HepG2 (cell line): Measurements from ENCODE around the gene TRIM44. TPM values are rescaled to one million over a fixed set of nuclear protein-coding genes. Genes with fewer than 3 reads are reported as not detected.

Experiments used
- ATAC-seq: fragments of 200-7000 bp; cut with Tn5 transposase; 3 replicates; pipeline ENCODE4 v1.9.1; 2020; ENCODE audit warnings: mild to moderate bottlenecking, moderate library complexity
- BruUV-seq: library from RNA; stranded (reverse); fragments of 400-500 nt; replicated peaks from 2 replicates; lab custom pipeline; 2021; lab: Mats Ljungman, UMichigan
- CTCF ChIA-PET: fragments of 300-600 bp; formaldehyde crosslinking; extraction: SDS; loops from one replicate; lab custom pipeline; 2021; ENCODE audit warnings: low total read pairs, inconsistent platforms, low intra/inter-chr PET ratio; lab: Yijun Ruan, JAX
- POLR2A ChIA-PET: fragments of 350-600 bp; sonication (Branson Sonifier 250); formaldehyde crosslinking; loops from one replicate; lab custom pipeline; 2020; ENCODE audit warnings: antibody characterized with exemption, inconsistent platforms; lab: Yijun Ruan, JAX
- DNase-seq: peaks from one replicate; pipeline ENCODE4 v3.0.0-alpha.2; 2015; ENCODE audit warnings: low spot score
- FAIRE-seq: peaks from 3 replicates; lab custom pipeline; 2011; peaks lifted over from hg19 to GRCh38; lab: Jason Lieb, UNC
- H2AFZ ChIP-seq: one replicate; pipeline ENCODE4 v1.6.1; 2011; ENCODE audit warnings: low read length, inconsistent platforms
- H3K27ac ChIP-seq: fragments of 300-600 bp; 3 replicates; pipeline ENCODE4 v1.8.0; 2011; ENCODE audit warnings: mixed run types, mild to moderate bottlenecking, mixed read lengths, low read length, inconsistent platforms; ENCODE audit not compliant: insufficient read depth; ENCODE audit errors: extremely low read length
- H3K27me3 ChIP-seq, 2 experiments: fragments of 200-600 bp in 1 of 2; 2 replicates in 1 of 2; 3 replicates in 1 of 2; pipeline versions ENCODE4 v1.6.0 to v1.8.0; 2011; ENCODE audit warnings: low read length in 2 of 2, mild to moderate bottlenecking in 2 of 2, moderate library complexity in 2 of 2, inconsistent platforms in 1 of 2; ENCODE audit not compliant: insufficient read depth in 2 of 2, control insufficient read depth in 1 of 2
- H3K36me3 ChIP-seq, 2 experiments: fragments of 200-600 bp in 1 of 2; replicated peaks in 1 of 2; 2 replicates in 1 of 2; 3 replicates in 1 of 2; pipeline versions ENCODE4 v1.5.1 to v1.8.0; 2011; ENCODE audit warnings: low read length in 2 of 2, inconsistent platforms in 1 of 2; ENCODE audit not compliant: insufficient read depth in 2 of 2, control insufficient read depth in 1 of 2
- H3K4me1 ChIP-seq: 2 replicates; pipeline ENCODE4 v1.5.1; 2012; ENCODE audit warnings: low read length, inconsistent platforms; ENCODE audit not compliant: insufficient read depth
- H3K4me2 ChIP-seq: 2 replicates; pipeline ENCODE4 v1.6.0; 2011; ENCODE audit warnings: low read depth, low read length, inconsistent platforms
- H3K4me3 ChIP-seq, 3 experiments: fragments of 200-600 bp in 1 of 3; sonication (generic), shearing (Covaris generic) in 1 of 3; replicated peaks in 1 of 3; 2 replicates each; pipeline ENCODE4 v1.5.1; 2011 to 2016; ENCODE audit warnings: low read length in 3 of 3, inconsistent platforms in 2 of 3, low read depth in 2 of 3, mild to moderate bottlenecking in 2 of 3, control low read depth in 1 of 3, mixed read lengths in 1 of 3; ENCODE audit not compliant: insufficient read depth in 1 of 3
- H3K79me2 ChIP-seq: one replicate; pipeline ENCODE4 v1.6.1; 2011; ENCODE audit warnings: low read length, inconsistent platforms; ENCODE audit not compliant: insufficient read depth
- H3K9ac ChIP-seq: 2 replicates; pipeline ENCODE4 v1.6.0; 2011; ENCODE audit warnings: mild to moderate bottlenecking, low read depth, low read length, inconsistent platforms; ENCODE audit not compliant: insufficient read depth
- H3K9me3 ChIP-seq: 2 replicates; pipeline ENCODE4 v1.5.1; 2012; ENCODE audit warnings: mild to moderate bottlenecking, low read length
- H4K20me1 ChIP-seq: 2 replicates; pipeline ENCODE4 v1.6.0; 2011; ENCODE audit warnings: inconsistent platforms, mild to moderate bottlenecking, low read length, moderate library complexity; ENCODE audit not compliant: insufficient read depth
- KDM2A ChIP-seq: sonication (generic); formaldehyde crosslinking; IDR thresholded peaks from 2 replicates; pipeline ENCODE4 v1.4.0; 2020; ENCODE audit warnings: low read depth, missing genetic modification reagents, borderline replicate concordance
- KLF12 ChIP-seq: sonication (generic); formaldehyde crosslinking; IDR thresholded peaks from 2 replicates; pipeline ENCODE4 v1.4.0; 2020; ENCODE audit warnings: missing genetic modification reagents, borderline replicate concordance
- MEIS2 ChIP-seq: sonication (generic); formaldehyde crosslinking; IDR thresholded peaks from 2 replicates; pipeline ENCODE4 v1.9.0; 2021; ENCODE audit warnings: mild to moderate bottlenecking, missing genetic modification reagents
- PAX8 ChIP-seq: sonication (generic); formaldehyde crosslinking; IDR thresholded peaks from 2 replicates; pipeline ENCODE4 v1.8.0; 2022; ENCODE audit warnings: mild to moderate bottlenecking, missing genetic modification reagents, borderline replicate concordance
- PHF20 ChIP-seq: sonication (generic); formaldehyde crosslinking; IDR thresholded peaks from 2 replicates; pipeline ENCODE4 v1.5.0; 2020; ENCODE audit warnings: mild to moderate bottlenecking, missing genetic modification reagents
- ZKSCAN1 ChIP-seq: fragments of 150-350 bp; IDR thresholded peaks from 2 replicates; pipeline ENCODE4 v1.6.1; 2014; ENCODE audit warnings: low read length
- ZNF337 ChIP-seq: sonication (generic); formaldehyde crosslinking; IDR thresholded peaks from 2 replicates; pipeline ENCODE4 v1.5.1; 2020; ENCODE audit warnings: missing genetic modification reagents, low read depth, mild to moderate bottlenecking, borderline replicate concordance
- WGBS: methylation state at CpG from one replicate; pipeline ENCODE4 v1.1.6; 2017; ENCODE audit warnings: low lambda C conversion rate; 5-methylcytosine and 5-hydroxymethylcytosine counted together
- in situ Hi-C: cut with HindIII; loops from 2 replicates; pipeline ENCODE4 v1.10.0; 2017; ENCODE audit warnings: low pct_unique_long_range_greater_than_20kb; ENCODE audit not compliant: extremely low pct_ligation_motif_present
- intact Hi-C: fragments of 100-400 bp; cut with micrococcal nuclease; formaldehyde crosslinking; loops from one replicate; pipeline ENCODE4 v1.10.0; 2022; ENCODE audit not compliant: unreplicated experiment
- polyA plus RNA-seq, 8 experiments: library from polyadenylated mRNA; depleted of rRNA in 3 of 8; stranded (reverse) in 7 of 8; unstranded in 1 of 8; fragments of >200 nt; fragmentation: Illumina TruSeq in 4 of 8; extraction: Trizol in 4 of 8; gene quantifications; 2 replicates each; pipeline versions ENCODE4 v1.2.1 to v1.2.3, GENCODE V29; 2011 to 2016; ENCODE audit warnings: low read depth in 4 of 8, missing spikeins in 1 of 8, mixed read lengths in 1 of 8; ENCODE audit not compliant: insufficient read depth in 1 of 8
- total RNA-seq, 5 experiments: library from RNA; depleted of rRNA; stranded (reverse); fragments of >200 nt; fragmentation: Illumina TruSeq; extraction: Trizol; gene quantifications; 2 replicates each; pipeline ENCODE4 v1.2.3, GENCODE V29; 2016; ENCODE audit warnings: low read depth in 1 of 5
- TF ChIP-seq, protein P1 (sequence below): fragments of 450-650 bp; IDR thresholded peaks from 2 replicates; pipeline ENCODE4 v1.6.1; 2017

Gene TRIM44
- total and polyA plus RNA-seq, 2 of the 13 experiments (the other 11 are each of a cell fraction or from before 2014, with no cell fraction given) = 22.7 to 50.3 TPM

DNA sequence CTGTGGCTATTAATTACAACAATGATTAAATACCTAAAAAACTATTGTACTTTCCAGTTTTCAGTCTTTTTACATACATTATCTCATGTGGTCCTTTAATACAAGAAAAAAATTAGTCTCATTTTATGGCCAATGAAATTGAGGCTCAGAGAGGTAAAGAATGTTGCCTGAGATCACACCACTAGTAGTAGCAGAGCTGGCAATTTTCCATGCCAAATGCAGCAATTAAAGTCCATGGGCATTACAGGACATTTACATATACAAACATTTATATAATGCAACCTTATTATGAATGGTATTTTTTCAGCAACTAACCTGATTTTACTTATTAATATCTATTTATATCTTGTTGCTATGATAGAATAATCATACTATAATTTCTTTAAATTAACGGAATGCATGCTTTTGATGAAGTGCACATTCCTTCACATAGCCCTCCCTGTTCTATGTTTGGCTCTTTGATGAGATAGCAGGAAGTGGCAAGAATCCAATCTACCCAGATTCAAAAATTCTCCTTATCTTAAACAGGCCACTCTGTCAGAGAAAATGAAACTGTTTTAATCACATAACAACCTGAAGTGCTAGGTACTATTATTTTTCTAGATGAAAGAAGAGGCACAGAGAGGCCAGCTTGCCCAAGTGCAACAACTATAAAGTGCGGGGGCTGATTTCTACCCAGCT, 160.4 kb downstream of the TRIM44 start:
- 78% methylated on average over 2 of the region's 2 CpGs for WGBS
- TF ChIP-seq, protein P1, sequence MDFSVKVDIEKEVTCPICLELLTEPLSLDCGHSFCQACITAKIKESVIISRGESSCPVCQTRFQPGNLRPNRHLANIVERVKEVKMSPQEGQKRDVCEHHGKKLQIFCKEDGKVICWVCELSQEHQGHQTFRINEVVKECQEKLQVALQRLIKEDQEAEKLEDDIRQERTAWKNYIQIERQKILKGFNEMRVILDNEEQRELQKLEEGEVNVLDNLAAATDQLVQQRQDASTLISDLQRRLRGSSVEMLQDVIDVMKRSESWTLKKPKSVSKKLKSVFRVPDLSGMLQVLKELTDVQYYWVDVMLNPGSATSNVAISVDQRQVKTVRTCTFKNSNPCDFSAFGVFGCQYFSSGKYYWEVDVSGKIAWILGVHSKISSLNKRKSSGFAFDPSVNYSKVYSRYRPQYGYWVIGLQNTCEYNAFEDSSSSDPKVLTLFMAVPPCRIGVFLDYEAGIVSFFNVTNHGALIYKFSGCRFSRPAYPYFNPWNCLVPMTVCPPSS = no peak
- TF ChIP-seq KDM2A (no peak), MEIS2 (CRISPR knock-in tag) (no peak)
- in situ Hi-C loops (loop anchor here (5.0 kb wide), 2 partner anchors 206 to 444 kb away; partner anchors contain the start of gene FJX1), intact Hi-C loops (loop anchor here (1.0 to 10.0 kb wide), 5 partner anchors 108 to 434 kb away; partner anchors contain the start of gene TRIM44)
- H4K20me1 ChIP-seq = no peaks in the 10 kb centered on the region
- H3K27ac ChIP-seq = no peak overlapping the region
- no peaks in the 10 kb centered on the region for H3K9me3 ChIP-seq
- H2AFZ ChIP-seq = no peak overlapping the region
- ATAC-seq (no peak), DNase-seq (no peak), FAIRE-seq (no peak)
- H3K4me3 ChIP-seq = no peak overlapping the region
- no TSS peak for BruUV-seq
- CTCF ChIA-PET = interaction anchor here (2.2 kb wide), 1 partner anchor 207 kb away, joined by 11 read pairs; no protein-coding TSS in a partner anchor
- no peaks in the 10 kb centered on the region for H3K79me2 ChIP-seq
- H3K36me3 ChIP-seq = no peaks in the 10 kb centered on the region
- no peaks in the 10 kb centered on the region for H3K27me3 ChIP-seq
- POLR2A ChIA-PET = interaction anchor here (1.3 kb wide), 1 partner anchor 10 kb away, joined by 4 read pairs; no protein-coding TSS in a partner anchor
- peaks cover 21% of the 10 kb centered on the region for H3K4me1 ChIP-seq
- H3K4me2 ChIP-seq = no peak overlapping the region
- H3K9ac ChIP-seq = no peak overlapping the region

- Histone ChIP-seq H3K27me3 (no peaks in the 10 kb centered on the region), H3K36me3 (no peaks in the 10 kb centered on the region), H3K4me1 (peaks cover 21% of the 10 kb centered on the region), H3K9me3 (no peaks in the 10 kb centered on the region), H3K4me2 (no peak overlapping the region), H3K79me2 (no peaks in the 10 kb centered on the region), H4K20me1 (no peaks in the 10 kb centered on the region), H3K27ac (no peak overlapping the region), H3K9ac (no peak overlapping the region), H2AFZ (no peak overlapping the region), H3K4me3 (no peak overlapping the region)
- no TSS peak for BruUV-seq
- no peak for DNase-seq
- no peak for FAIRE-seq
- ATAC-seq = no peak
- no peak for TF ChIP-seq PAX8 (CRISPR knock-in tag)
- peak; percentile 74; the same call in 1 of the 2 replicates for TF ChIP-seq ZKSCAN1
- TF ChIP-seq KLF12 = no peak
- no peak for TF ChIP-seq ZNF337 (CRISPR knock-in tag)
- no peak for TF ChIP-seq PHF20
- ChIA-PET POLR2A (no interaction called here), CTCF (no interaction called here)
- WGBS = 49% methylated on average over 8 of the region's 10 CpGs
- in situ Hi-C loops (loop anchor here (5.0 kb wide), 2 partner anchors 207 to 443 kb away; partner anchors contain the start of gene FJX1), intact Hi-C loops (loop anchor here (5.0 to 10.0 kb wide), 3 partner anchors 109 to 433 kb away; partner anchors contain the start of gene TRIM44)
Measured at GRCh38 chr11:35823742-35824298, 161.2 kb downstream of the TRIM44 start.
